ENCODE data around the gene TMEM204. TPM values are rescaled to one million over a fixed set of nuclear protein-coding genes. Genes with fewer than 3 reads are reported as not detected.
"Not testable (repeated sequence)": the region's sequence is repeated elsewhere in the genome, so short reads cannot be mapped to it uniquely, and the experiment has no call there.

Gene TMEM204
- total RNA-seq, 1 donor from 2014 or later: 95.9 TPM

DNA sequence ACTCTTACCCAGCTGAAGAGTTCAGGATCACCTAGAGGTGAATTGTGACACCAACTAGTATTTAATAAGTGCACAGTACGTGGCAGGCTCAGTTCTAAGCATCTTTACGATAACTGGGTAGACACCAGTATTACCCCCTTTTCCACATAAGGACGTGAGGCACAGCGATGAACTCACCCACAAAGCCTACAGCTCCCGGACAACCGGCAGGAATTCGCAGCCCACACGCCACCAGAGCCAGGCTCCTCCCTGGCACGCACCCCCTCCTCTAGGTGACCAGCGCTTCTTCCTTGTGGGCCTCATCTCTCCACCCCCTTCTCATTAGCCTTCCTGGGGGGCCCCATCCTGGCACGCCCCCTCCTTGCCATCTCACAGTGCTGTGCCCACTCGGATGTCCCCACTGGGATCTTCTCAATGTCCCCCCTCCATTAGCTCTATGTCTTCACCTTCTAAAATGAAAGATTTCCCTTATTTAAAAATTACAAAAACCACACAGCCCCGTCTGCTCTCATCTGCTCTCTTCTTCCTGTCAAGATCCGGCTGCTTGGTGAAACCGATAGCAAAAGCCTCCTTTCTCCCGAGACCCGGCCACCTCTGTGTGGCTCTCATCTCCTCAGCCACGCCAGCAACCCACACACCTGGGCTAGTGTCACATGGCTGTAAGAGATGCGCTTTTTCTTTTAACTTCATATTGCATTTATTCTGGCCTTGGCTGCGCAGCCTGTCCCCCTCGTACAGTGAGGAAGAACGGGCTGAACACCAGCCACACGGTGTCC is 57.7 kb downstream of the TMEM204 start:
- DNase-seq (ENCODE audit: low read depth in 2 of 2): no peak

DNA sequence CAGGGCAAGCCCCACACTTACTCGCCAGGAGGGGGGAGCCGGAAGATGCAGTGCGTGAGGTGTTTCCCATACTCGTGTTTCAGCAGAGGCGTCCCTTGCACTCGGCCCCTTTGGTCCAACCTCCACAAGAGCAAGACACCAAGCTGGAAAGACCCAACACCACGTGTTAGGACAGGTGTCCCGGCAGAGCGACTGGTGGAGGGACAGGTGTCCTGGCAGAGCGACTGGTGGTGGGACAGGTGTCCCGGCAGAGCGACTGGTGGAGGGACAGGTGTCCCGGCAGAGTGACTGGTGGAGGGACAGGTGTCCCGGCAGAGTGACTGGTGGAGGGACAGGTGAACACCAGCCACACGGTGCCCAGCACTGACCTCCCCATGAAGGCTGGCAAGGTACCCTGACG is 59.0 kb downstream of the TMEM204 start:
- DNase-seq (ENCODE audit: low read depth in 2 of 2): no peak

DNA sequence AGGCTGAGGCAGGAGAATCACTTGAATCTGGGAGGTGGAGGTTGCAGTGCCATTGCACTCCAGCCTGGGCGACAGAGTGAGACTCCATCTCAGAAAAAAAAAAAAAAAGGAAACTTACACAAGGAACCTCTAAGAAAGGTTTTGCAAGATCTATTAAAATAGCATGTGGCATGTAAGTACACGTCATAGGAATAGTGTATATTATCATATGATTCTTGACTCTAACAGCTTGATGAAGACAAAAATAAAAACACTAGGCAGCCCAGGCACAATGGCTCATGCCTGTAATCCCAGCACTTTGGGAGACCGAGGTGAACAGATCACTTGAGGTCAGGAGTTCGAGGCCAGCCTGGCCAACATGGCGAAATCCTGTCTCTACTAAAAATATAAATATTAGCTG is 62.0 kb downstream of the TMEM204 start:
- not testable (repeated sequence) for DNase-seq (ENCODE audit: low read depth in 2 of 2)

DNA sequence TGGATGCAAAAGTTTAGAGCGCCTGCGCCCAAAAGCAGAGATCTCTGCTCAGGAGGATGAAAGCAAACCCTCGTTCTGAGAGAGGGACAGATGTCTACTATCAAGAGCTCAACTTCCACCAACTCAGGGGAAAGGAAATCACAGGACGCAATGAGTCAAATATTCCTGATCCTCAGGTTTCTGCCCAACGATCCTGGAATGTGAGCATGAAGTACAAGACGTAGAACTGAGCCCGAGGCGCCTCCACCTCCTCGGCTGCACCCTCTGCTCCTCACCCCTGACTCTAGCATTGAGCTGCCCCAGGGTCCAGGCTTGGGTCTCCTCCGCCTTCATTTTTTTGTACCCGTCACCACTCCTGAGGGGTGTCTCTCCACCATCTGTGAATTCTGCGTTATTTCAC is 63.0 kb downstream of the TMEM204 start:
- DNase-seq (ENCODE audit: low read depth in 2 of 2): no peak

DNA sequence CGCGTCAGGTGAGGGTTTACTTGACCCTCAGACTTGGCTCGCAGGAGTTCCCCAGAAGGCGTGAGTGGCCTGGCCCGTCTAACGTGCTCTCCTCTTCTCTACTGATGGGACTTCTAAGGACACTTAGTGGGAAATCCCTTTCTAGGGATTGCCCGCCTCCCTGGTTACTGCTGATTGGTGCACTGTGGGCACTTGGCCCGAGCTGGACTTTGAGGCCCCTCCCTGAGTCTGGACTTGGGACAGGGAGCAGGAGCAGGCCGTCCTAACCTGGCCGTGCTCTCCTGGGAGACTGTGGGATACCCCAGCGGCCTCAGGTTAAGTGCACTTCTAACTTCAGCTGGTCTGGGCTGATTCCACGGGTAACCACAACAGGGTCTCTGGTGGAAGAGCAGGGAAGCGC is 63.7 kb downstream of the TMEM204 start:
- DNase-seq (ENCODE audit: low read depth in 2 of 2): no peak

DNA sequence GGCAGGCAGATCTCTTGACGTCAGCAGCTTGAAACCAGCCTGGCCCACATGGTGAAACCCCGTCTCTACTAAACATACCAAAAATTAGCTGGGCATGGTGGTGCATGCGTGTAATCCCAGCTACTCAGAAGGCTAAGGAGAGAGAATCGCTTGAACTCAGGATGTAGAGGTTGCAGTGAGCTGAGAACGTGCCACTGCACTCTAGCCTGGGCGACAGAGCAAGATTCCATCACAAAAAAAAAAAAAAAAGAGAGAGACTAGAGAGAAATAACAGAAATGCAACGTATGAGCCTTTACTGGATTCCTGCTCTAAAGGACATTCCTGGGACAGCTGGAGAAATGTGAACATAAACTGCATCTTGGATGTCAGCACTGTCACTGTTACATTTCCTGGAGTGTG is 67.6 kb downstream of the TMEM204 start:
- no peak for DNase-seq (ENCODE audit: low read depth in 2 of 2)

DNA sequence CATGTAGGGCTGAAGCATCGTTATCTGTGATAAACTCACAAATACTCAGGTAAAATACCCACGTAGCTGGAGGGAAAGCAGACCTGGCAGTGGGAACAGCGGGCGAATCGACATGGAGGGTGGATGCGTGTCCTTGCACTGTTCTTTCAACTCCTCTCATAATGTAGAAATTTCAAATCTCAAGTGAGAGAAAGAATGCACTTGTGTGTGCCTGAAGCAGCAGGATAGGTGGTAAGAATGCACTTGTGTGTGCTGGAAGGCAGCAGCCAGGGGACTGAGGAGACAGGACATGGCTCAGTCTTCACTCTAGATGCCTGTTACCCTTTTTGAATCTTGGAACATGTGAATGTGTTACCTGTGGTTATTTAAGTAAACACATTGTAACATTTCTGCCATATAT is 68.0 kb downstream of the TMEM204 start:
- no peak for DNase-seq (ENCODE audit: low read depth in 2 of 2)

DNA sequence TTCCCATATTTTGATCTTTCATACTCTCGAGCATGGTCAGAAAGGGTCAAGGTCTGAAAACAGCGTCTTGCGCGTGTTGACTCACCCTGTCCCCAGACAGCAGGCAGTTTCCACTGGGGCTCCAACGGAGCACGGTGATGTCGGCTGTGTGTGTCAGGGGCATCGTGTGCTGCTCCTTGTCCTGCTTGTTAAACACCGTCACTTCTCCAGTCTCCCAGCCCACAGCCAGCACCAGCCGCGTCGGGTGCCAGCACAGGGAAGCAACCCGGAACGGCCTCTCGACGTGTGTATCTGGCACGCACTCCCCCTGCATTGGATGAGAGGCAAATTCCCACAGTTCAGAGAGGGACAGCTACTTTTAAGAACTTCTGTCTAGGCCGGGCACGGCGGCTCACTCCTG is 68.8 kb downstream of the TMEM204 start:
- no peak for DNase-seq (ENCODE audit: low read depth in 2 of 2)

Other genes with a start within 250 kb of the TMEM204 start
- gene UBE2I, start 224.0 kb upstream of the TMEM204 start, total RNA-seq: 34.1 and 40.1 TPM in 2 replicates
- 0.64 and 1.6 TPM in 2 replicates for gene BAIAP3, start 200.0 kb upstream of the TMEM204 start, total RNA-seq
- gene TSR3, start 181.8 kb upstream of the TMEM204 start, total RNA-seq: 53.7 and 58.4 TPM in 2 replicates
- gene GNPTG, start 181.7 kb upstream of the TMEM204 start, total RNA-seq: 16.8 and 36.2 TPM in 2 replicates
- gene UNKL, start 119.0 kb upstream of the TMEM204 start, total RNA-seq: 5.3 and 9.1 TPM in 2 replicates
- gene UQCC4, start 112.9 kb upstream of the TMEM204 start, total RNA-seq: 16.8 and 16.9 TPM in 2 replicates
- not detected in 2 replicates for gene PERCC1, start 102.6 kb upstream of the TMEM204 start, total RNA-seq
- gene CCDC154, start 89.1 kb upstream of the TMEM204 start, total RNA-seq: 0.13 TPM in 2 replicates
- gene CLCN7, start 58.6 kb upstream of the TMEM204 start, total RNA-seq: 56.9 and 131 TPM in 2 replicates
- under 0.01 and 0.13 TPM in 2 replicates for gene PTX4, start 44.7 kb upstream of the TMEM204 start, total RNA-seq
- gene TELO2, start 40.3 kb upstream of the TMEM204 start, total RNA-seq: 13.6 and 20.5 TPM in 2 replicates
- 11.3 and 17.4 TPM in 2 replicates for gene IFT140, start 78.4 kb downstream of the TMEM204 start, total RNA-seq
- gene CRAMP1, start 78.7 kb downstream of the TMEM204 start, total RNA-seq: 7.1 and 12.9 TPM in 2 replicates
- 42.5 and 56.1 TPM in 2 replicates for gene JPT2, start 144.6 kb downstream of the TMEM204 start, total RNA-seq
- 13.9 and 25.7 TPM in 2 replicates for gene MAPK8IP3, start 172.5 kb downstream of the TMEM204 start, total RNA-seq
- gene NME3, start 237.9 kb downstream of the TMEM204 start, total RNA-seq: 33.0 and 37.6 TPM in 2 replicates
- 2.6 and 4.6 TPM in 2 replicates for gene EME2, start 239.1 kb downstream of the TMEM204 start, total RNA-seq
- 48.1 and 58.2 TPM in 2 replicates for gene MRPS34, start 239.5 kb downstream of the TMEM204 start, total RNA-seq
- 35.3 and 54.2 TPM in 2 replicates for gene SPSB3, start 248.9 kb downstream of the TMEM204 start, total RNA-seq
- gene NUBP2, start 249.3 kb downstream of the TMEM204 start, total RNA-seq: 58.9 and 76.7 TPM in 2 replicates

All from dermis microvascular lymphatic vessel endothelial cell (primary cell).